GM19455 (cell line): ENCODE results near the gene SCAMP4.

ENCODE experiments used
- ATAC-seq: cut with Tn5 transposase; IDR thresholded peaks from one replicate; pipeline ENCODE4 v1.9.1; 2021; ENCODE audit not compliant: unreplicated experiment

SCAMP4 gene

GRCh38 chr19:1936430-1936829 is 31.2 kb downstream of the SCAMP4 start:
- ATAC-seq, result no peak

GRCh38 chr19:1936916-1937610 is 31.9 kb downstream of the SCAMP4 start:
- no peak for ATAC-seq

DNA sequence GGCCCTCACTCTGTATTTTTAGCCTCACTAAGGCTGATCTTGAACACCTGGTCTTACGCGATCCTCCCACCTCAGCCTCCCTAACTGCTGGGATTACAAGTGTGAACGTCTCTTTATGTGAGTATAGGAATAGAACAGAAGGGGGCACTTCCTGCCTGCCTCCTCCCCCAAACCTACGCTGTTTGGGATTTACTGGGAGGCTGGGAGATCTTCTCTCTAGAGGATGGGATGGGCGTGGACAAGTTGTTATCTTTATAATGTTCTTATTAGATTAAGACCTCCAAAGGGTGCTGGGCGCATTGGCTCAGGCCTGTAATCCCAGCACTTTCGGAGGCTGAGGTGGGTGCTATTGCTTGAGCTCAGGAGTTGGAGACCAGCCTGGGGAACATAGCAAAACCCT is 32.9 kb downstream of the SCAMP4 start:
- ATAC-seq, result no peak

DNA sequence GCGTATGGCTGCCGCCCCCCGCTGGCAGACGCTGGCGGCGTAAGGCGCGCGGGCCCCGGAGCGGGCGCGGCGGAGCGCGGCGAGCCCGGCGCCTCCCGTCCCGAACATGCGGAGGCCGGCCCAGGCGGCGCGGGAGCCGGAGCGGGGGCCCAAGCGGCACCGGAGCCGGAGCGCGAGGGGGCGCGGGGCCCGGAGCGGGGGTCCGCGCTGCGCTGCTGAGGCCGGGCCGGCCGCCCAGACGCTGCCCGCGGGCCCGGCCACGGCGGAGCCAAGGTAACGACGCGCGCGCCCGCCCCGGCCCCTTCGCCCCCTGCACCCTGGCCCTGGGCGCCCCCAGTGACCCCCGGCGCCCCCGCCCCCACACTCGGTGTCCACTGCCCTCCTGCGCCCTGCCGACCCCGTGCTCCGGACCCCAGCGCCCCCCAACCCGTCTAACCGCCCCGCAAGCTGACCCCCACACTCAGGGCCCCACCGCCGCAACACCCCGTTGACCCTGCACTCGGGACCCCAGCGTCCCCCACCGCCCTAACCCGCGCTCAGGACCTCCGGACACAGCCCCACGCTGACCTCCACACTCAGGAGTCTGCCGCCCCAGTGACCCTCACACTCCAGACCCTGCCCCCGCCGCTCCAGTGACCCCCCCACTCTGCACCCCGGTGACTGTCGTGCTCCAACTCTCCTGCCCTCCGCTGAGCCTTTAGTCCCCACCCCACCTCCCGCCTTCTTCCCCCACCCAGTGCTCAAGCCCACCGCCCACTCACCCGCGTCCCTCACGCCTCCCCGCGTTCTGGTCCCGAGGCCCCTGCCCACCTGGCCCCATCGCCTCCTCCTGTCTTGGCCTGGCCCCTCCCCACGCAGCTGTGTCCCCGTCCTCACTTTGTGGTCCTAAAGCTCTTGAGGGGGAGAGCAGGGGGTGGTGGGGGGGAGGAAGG is 36.2 kb downstream of the SCAMP4 start, which contains the start of gene CSNK1G2:
TSS of gene CSNK1G2 (plus strand) at position 27 of the 932 bp plus-strand sequence. CDS start 28,601 bp downstream, outside the sequence.
- ATAC-seq, result no peak

DNA sequence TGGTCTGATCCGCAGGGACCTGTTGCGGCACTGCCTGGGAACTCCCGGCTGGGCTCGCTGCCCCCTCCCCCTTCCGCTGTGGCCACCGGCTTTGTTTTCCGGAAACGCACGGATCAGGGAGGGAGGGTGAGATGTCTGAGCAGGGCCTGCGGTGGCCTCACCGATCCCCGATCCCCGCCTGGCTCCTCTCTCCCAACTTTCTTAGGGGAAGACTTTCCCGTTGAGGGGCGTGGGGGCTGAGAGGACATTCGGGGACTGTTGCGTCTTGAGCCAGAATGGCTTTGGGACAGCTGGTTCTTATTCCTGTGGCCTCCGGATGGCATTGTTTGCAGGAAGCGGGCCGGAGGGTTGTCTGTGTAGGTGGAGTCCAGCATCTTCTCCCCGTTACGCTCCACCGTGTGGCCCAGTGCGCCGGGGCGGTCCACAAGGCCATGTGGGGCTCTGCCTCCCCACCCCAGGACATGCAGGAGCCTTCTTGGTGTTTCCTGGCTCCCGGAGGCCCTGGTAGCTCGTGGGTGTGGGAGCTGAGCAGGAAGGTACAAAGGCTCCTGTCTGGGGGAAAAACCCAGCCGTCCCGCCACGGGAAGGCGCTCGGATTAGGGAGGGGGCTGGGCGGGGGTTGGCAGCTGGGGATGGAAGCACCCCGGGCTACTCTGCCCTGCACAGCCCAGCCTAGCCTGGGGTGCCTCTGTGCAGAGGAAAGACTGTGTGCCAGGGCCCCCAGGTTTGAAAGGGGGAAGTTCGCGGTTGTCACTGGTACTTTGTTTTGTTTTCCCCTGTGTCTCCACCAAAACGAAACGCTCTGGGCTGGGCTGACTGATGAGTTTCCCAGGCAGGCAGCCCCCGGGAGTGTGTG is 37.1 kb downstream of the SCAMP4 start:
- ATAC-seq, result no peak

- ATAC-seq, result no peak
Observed at GRCh38 chr19:1942934-1943555, 37.8 kb downstream of the SCAMP4 start.

DNA sequence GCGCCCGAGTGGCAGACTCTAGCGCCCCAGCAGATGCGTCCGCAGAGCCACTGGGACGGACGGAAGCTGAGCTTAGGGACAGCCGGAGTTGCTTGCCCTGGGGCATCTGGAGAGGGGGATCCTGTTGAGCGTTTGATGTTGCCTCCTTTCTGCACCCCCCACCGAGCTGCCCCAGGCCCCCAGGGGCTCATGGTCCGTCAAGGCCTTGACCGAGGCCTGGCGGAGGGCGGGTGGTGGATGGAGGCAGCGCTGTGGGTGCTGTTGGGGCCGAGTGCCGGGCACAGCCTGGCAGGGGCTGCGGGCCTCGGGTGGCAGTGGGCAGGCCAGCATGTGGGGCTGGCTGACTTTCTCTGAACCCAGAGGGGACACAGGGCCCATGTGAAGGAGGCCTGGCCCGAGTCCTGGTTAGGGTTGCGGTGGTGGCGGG is 38.5 kb downstream of the SCAMP4 start:
- no peak for ATAC-seq

DNA sequence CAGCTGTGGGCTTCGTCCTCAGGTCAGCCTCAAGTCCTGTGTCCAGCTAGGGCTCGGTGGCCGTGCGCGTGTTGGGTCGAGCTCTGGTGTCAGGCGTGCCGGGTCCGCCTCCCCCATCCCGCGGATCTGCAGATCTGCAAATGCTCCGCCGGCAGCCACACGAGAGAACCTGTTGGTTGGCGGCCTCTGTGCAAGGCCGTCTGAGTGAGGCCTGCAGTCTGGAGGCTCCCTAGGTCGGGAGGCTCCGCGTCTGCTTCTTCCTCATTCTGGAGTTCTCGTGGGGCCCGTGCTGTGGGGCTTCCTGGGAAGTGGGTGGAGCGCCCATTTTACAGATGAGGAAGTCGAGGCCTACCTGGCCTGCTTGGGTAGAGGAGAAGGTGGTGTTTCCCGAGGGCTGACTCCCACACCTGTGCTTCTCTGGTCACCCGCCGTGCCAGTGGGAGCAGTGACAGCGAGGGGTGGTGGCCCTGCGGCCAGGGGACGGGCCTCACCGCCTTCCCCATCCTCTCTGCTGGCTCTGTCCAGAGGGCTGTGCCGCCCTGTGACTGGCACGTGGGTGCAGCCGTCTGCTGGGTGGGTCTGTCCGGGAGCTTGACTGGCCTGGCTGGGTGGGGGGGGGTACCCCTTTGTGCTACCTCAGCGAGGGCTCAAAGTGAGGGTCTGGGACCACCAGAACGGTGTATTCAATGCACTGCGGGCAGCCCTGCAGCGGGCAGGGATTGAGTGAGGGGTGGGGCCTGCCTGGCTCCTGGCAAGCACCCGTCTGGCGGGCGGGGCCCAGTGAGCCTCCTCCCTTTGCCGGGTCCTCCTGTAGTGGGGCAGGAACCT is 39.1 kb downstream of the SCAMP4 start:
- no peak for ATAC-seq

GRCh38 chr19:1944916-1945561 is 39.8 kb downstream of the SCAMP4 start:
- no peak for ATAC-seq

- ATAC-seq, result no peak
Observed at GRCh38 chr19:1945899-1946298, 40.7 kb downstream of the SCAMP4 start.

GRCh38 chr19:1947651-1948209 is 42.5 kb downstream of the SCAMP4 start:
- ATAC-seq, result no peak

DNA sequence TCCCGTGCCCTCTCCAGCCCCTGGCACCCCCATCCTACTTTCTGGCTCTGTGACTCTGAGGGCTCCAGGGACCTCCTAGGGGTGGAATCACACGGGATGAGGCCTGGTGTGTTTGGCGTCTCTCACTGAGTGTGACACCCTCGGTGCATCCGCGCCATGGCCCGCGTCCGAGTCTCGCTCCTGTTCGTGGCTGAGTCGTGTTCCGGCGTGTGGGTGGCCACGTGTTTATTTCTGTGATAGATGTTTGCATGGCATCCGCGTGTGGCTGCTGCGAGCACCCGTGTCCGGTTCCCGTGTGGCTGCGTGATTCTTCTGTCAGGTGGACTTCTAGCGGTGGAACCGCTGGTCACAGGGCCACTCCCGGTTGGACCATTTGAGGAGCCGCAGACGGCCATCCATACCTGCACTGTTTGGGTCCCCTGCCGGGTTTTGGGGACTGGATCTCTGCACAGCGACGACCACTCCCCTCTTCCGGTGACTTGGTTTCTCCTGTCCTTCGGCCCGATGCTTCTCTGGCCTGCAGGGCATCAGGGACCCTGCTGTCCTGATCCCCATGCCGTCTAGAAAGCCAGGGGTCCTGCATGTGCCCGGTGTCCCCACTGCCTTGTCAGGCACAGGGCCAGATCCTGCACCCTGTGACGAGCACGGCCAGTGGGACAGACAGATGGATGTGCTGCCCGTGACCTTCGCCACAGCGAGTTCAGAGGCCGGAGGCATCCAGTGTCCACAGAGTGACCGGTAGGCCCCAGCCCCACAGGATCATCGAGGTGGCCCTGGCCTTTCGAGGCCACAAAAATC is 44.3 kb downstream of the SCAMP4 start:
- ATAC-seq, result no peak

DNA sequence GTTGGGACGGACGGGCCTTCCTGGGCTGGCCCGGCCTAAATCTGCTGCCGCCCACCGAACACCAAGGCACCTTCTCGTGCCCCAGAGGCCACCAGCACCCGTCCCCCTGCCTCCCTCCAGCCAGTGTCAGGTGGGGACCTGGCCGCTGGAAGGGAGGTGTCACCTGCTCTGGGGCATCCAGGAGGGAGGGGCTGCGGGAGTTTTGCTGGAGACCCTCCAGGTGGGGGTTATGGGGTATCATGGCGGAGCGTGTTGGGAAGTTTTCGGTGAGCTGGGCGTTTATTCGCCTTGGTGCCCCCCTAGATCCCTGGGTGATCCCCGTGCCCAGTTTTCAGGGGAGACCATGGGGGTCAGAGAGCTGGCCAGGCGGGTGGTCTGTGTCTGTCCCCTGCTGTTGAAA is 45.4 kb downstream of the SCAMP4 start:
- no peak for ATAC-seq

- ATAC-seq, result no peak
Observed at GRCh38 chr19:1952635-1953034, 47.4 kb downstream of the SCAMP4 start.

- ATAC-seq, result no peak
Observed at GRCh38 chr19:1953037-1953436, 47.8 kb downstream of the SCAMP4 start.

DNA sequence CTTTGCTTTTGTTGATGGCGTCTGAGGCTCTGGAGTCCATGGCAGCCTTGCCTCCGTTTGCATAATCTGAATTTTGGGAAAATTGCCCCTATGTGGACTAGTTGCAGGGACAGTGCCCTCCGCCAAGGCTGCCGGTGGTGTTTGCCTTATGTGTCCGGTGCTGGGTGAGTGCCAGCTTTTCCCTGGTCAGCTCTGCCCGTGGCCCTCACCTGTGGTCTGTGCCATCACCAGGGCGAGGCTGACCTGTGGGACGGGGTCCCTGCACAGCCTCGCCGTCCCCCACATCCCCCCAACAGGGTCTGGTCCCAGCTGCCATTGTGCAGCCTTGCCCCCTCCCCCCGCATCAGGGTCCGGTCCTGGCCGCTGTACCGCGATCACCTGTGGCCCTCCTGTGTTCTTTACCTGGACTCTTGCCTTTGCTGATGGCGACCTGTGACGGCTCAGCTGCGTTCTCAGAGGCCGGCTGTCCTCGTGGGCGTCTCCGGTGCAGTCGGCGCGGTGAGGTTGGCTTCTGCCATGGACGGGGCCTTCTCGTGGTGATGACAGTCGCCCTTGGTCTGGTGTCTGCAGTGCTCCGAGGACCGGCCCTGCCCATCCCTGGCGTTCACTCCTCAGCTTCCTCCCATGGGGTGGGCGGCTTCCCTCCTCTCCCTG is 48.4 kb downstream of the SCAMP4 start:
- no peak for ATAC-seq

DNA sequence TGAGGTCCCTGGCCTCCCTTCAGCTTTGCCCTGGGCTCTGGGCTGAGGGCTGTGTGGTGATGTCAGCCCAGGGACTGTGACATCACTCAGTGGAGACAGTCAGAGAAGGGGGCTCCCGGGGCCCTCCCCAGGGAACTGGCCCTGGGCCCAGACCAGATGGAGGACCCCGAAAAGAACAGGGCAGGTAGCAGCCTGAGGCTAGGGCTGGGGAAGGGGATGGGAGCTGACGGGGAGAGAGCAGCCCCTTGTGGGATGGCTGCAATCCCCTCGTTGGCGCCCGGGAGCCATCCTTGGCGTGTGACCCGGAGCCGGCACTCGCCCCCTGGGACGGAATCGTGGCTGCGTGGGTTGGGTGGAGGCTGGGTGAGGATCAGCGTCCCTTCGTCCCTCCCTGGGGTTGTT is 49.3 kb downstream of the SCAMP4 start:
- no peak for ATAC-seq
